Thymus (tissue), 14 donors: Measurements from ENCODE around the gene SPINK1. TPM values are rescaled to one million over a fixed set of nuclear protein-coding genes. Genes with fewer than 3 reads are reported as not detected.
"Not testable (repeated sequence)": the region's sequence is repeated elsewhere in the genome, so short reads cannot be mapped to it uniquely, and the experiment has no call there.

Experiments
- DNase-seq, 9 donors: peaks; one replicate each; pipeline ENCODE4 v3.0.0-alpha.2; 2013; ENCODE audit warnings: low spot score in 9 of 9, low read depth in 6 of 9, missing footprints in 1 of 9
- H3K27ac ChIP-seq, 2 donors: one replicate each; pipeline ENCODE4 v1.5.1; 2013; ENCODE audit warnings: control low read depth in 1 of 2, low read depth in 1 of 2, low read length in 1 of 2, mild to moderate bottlenecking in 1 of 2, moderate library complexity in 1 of 2
- H3K27me3 ChIP-seq, 2 donors: one replicate each; pipeline ENCODE4 v1.5.1; 2013; ENCODE audit warnings: low read length in 1 of 2; ENCODE audit not compliant: control insufficient read depth in 2 of 2, insufficient read depth in 1 of 2
- H3K36me3 ChIP-seq, 2 donors: one replicate each; pipeline ENCODE4 v1.5.1; 2013; ENCODE audit warnings: low read length in 1 of 2, mild to moderate bottlenecking in 1 of 2, moderate library complexity in 1 of 2; ENCODE audit not compliant: control insufficient read depth in 2 of 2, insufficient read depth in 2 of 2
- H3K4me1 ChIP-seq, 2 donors: one replicate each; pipeline ENCODE4 v1.5.1; 2013; ENCODE audit warnings: low read length in 2 of 2; ENCODE audit not compliant: control insufficient read depth in 2 of 2, insufficient read depth in 2 of 2
- H3K4me3 ChIP-seq, 2 donors: one replicate each; pipeline ENCODE4 v1.5.1; 2013; ENCODE audit warnings: low read length in 2 of 2, control low read depth in 1 of 2, mild to moderate bottlenecking in 1 of 2
- H3K9me3 ChIP-seq, 2 donors: one replicate each; pipeline ENCODE4 v1.5.1; 2013; ENCODE audit warnings: low read length in 1 of 2, mild to moderate bottlenecking in 1 of 2; ENCODE audit not compliant: control insufficient read depth in 2 of 2, insufficient read depth in 1 of 2
- WGBS: extraction: QIAGEN DNeasy Blood & Tissue Kit; methylation state at CpG from one replicate; pipeline ENCODE4 v1.1.7; 2013; 5-methylcytosine and 5-hydroxymethylcytosine counted together
- long read RNA-seq, 10 donors: transcript quantifications; one replicate each; lab custom pipeline, GENCODE V29; 2026
- polyA plus RNA-seq: library from polyadenylated mRNA; stranded (reverse); fragments of 200-250 nt; gene quantifications from one replicate; pipeline ENCODE4 v1.2.3, GENCODE V29; 2013
- total RNA-seq: library from RNA; stranded (reverse); fragments of 120-200 nt; gene quantifications from one replicate; pipeline ENCODE4 v1.2.4, GENCODE V29; 2013
- donor health status: healthy.

Gene SPINK1
- 1.5 TPM for total RNA-seq
- polyA plus RNA-seq, result 7.3 TPM
- long read RNA-seq, donor 1, result 0 reads
- long read RNA-seq, donor 2, result 0 reads
- long read RNA-seq, donor 3, partial matches to known transcripts, result 0 of 2 reads
- long read RNA-seq, donor 3, other reads (novel, unspliced or antisense), result 0 of 2 reads
- long read RNA-seq, donor 4, partial matches to known transcripts, result 0 of 3 reads
- long read RNA-seq, donor 4, other reads (novel, unspliced or antisense), result 0 of 3 reads
- long read RNA-seq, donor 5, transcript SPINK1-201 (4 exons, 542 nt), result minor isoform, 6 of 14 reads
- long read RNA-seq, donor 5, transcript SPINK1-202 (2 exons, 244 nt), result major isoform, 8 of 14 reads
- long read RNA-seq, donor 5, partial matches to known transcripts, result 0 of 14 reads
- long read RNA-seq, donor 5, other reads (novel, unspliced or antisense), result 0 of 14 reads
- long read RNA-seq, donor 6, result 0 reads
- long read RNA-seq, donor 7, result 0 reads
- long read RNA-seq, donor 8, result 0 reads
- long read RNA-seq, donor 9, partial matches to known transcripts, result 0 of 1 reads
- long read RNA-seq, donor 9, other reads (novel, unspliced or antisense), result 0 of 1 reads
- long read RNA-seq, donor 10, transcript SPINK1-201 (4 exons, 542 nt), result major isoform, 5 of 6 reads
- long read RNA-seq, donor 10, partial matches to known transcripts, result 0 of 6 reads
- long read RNA-seq, donor 10, other reads (novel, unspliced or antisense), result 0 of 6 reads

- H3K4me1 ChIP-seq, result no peaks in the 10 kb centered on the region
- H3K4me3 ChIP-seq, result no peak within 1 kb of the TSS
- H3K9me3 ChIP-seq, result no peaks in the 10 kb centered on the region
- H3K27ac ChIP-seq, result no peak within 1 kb of the TSS
- no peaks in the 10 kb centered on the region for H3K36me3 ChIP-seq
- no peaks in the 10 kb centered on the region for H3K27me3 ChIP-seq
- no peak for DNase-seq
- 98% methylated on average over 3 of the region's 3 CpGs for WGBS
These were observed at the start of gene SPINK1 for GRCh38 chr5:147831465-147831864. Gene SPINK1 (minus strand): TSS chr5:147831671. CDS start chr5:147831577, 94 bp downstream.

GRCh38 chr5:147880487-147880886 lies 49.0 kb upstream of the SPINK1 start:
- Histone ChIP-seq H3K9me3 (no peaks in the 10 kb centered on the region), H3K4me3 (no peak overlapping the region), H3K27me3 (no peaks in the 10 kb centered on the region), H3K27ac (no peak overlapping the region), H3K36me3 (no peaks in the 10 kb centered on the region), H3K4me1 (no peaks in the 10 kb centered on the region)
- no peak for DNase-seq
- 93% methylated on average over 2 of the region's 2 CpGs for WGBS

- no peaks in the 10 kb centered on the region for H3K9me3 ChIP-seq
- H3K4me1 ChIP-seq, result no peaks in the 10 kb centered on the region
- no peaks in the 10 kb centered on the region for H3K27me3 ChIP-seq
- 96% methylated on average over 3 of the region's 3 CpGs for WGBS
- no peak overlapping the region for H3K27ac ChIP-seq
- H3K36me3 ChIP-seq, result no peaks in the 10 kb centered on the region
- no peak for DNase-seq
- no peak overlapping the region for H3K4me3 ChIP-seq
These were observed 48.3 kb upstream of the SPINK1 start for GRCh38 chr5:147879784-147880183.

- no peaks in the 10 kb centered on the region for H3K4me1 ChIP-seq
- WGBS, result 80% methylated on average over 2 of the region's 2 CpGs
- no peak for DNase-seq
- no peak within 1 kb of the TSS for H3K27ac ChIP-seq
- H3K9me3 ChIP-seq, result no peaks in the 10 kb centered on the region
- H3K36me3 ChIP-seq, result no peaks in the 10 kb centered on the region
- no peak within 1 kb of the TSS for H3K4me3 ChIP-seq
- no peaks in the 10 kb centered on the region for H3K27me3 ChIP-seq
These were observed 46.7 kb upstream of the SPINK1 start, which contains the start of gene SCGB3A2 for GRCh38 chr5:147878066-147878759. Gene SCGB3A2 (plus strand): TSS chr5:147878711. CDS start chr5:147878804, 93 bp downstream.

- DNase-seq, result no peak
- Histone ChIP-seq H3K36me3 (no peaks in the 10 kb centered on the region), H3K27me3 (no peaks in the 10 kb centered on the region), H3K4me1 (no peaks in the 10 kb centered on the region), H3K27ac (no peak overlapping the region), H3K4me3 (no peak overlapping the region), H3K9me3 (no peaks in the 10 kb centered on the region)
- 93% methylated on average over 2 of the region's 2 CpGs for WGBS
These were observed 45.2 kb upstream of the SPINK1 start for GRCh38 chr5:147876626-147877025.

- H3K27ac ChIP-seq, result no peak overlapping the region
- H3K4me1 ChIP-seq, result no peaks in the 10 kb centered on the region
- no peaks in the 10 kb centered on the region for H3K36me3 ChIP-seq
- H3K27me3 ChIP-seq, result no peaks in the 10 kb centered on the region
- H3K9me3 ChIP-seq, result no peaks in the 10 kb centered on the region
- no peak overlapping the region for H3K4me3 ChIP-seq
- DNase-seq, result no peak
These were observed 44.7 kb upstream of the SPINK1 start for GRCh38 chr5:147876141-147876540.

- Histone ChIP-seq H3K4me1 (no peaks in the 10 kb centered on the region), H3K4me3 (no peak overlapping the region), H3K9me3 (no peaks in the 10 kb centered on the region), H3K36me3 (no peaks in the 10 kb centered on the region), H3K27me3 (no peaks in the 10 kb centered on the region), H3K27ac (no peak overlapping the region)
- 72% methylated on average over 3 of the region's 3 CpGs for WGBS
- DNase-seq, result no peak
These were observed 43.5 kb upstream of the SPINK1 start for GRCh38 chr5:147874910-147875367.

- H3K4me3 ChIP-seq, DNase-seq, H3K36me3 ChIP-seq, H3K27me3 ChIP-seq, H3K4me1 ChIP-seq, H3K27ac ChIP-seq, H3K9me3 ChIP-seq: not testable (repeated sequence)
- 94% methylated on average over 6 of the region's 8 CpGs for WGBS
These were observed 42.8 kb upstream of the SPINK1 start for GRCh38 chr5:147874118-147874875.
